ENCODE measurements around the gene LSM2. TPM values are rescaled to one million over a fixed set of nuclear protein-coding genes. Genes with fewer than 3 reads are reported as not detected.

LSM2 gene
- total RNA-seq, 1 donor from 2014 or later = 85.4 TPM

DNA sequence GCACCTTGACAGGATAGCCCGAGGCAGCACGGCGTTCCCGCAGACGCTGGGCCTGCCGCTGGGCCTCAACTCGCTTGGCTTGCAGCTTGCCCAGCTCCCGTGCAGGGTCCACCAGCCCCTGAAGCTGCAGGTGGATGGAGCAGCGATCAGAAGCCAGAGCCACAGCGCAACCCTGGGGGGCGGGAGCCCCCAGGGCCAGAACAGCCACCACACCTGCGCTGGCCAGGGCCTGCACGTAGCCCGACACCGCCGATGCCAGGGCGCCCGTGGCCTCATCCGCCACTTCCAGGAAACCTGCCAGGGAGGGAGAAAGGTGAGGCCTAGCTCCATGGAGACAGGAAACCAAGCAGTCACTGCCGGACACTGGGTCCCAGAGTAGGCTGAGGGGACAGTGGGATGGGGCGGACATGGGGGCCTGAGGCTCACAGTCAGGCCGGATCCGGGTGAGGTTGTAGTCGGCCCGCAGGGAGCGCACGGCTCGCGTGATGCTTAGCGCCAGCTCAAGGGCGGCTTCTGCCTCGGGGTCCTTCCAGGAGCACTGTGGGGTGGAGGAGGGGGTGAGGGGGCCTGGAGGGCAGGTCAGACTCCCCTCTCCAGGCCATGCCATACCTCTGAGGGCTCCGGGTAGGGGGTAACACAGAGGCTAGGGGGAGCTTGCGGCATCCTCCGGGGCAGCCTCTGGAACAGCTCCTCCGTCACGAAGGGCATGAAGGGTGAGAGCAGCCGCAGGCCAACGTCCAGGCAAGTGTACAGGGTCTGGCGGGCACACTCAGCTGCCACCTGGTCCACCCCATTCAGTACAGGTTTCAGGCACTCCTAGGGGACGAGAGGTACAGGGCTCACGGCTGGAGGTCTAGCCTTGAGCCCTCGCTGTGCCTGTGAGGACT is 27.5 kb downstream of the LSM2 start:
- intact Hi-C loops (cut with micrococcal nuclease) = no loop called here

DNA sequence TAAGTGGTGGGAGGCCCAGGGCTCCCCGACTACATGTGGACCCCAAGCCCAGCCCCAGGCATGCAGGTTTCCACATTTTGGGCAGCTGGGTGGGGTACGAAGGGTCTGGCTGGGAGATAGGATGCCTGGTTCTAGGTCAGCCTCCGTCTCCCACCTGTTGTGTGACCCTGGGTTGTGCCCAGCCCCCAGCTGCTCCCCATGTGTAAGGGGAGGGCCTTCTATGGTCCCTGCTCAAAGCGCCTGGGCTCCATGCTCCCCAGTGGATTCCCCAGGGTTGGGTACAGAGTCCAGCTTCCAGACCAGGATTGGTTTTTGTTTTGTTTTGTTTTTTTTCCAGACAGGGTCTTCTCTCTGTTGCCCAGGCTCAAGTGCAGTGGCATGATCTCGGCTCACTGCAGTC is 28.6 kb downstream of the LSM2 start:
- intact Hi-C loops (cut with micrococcal nuclease) = no loop called here

DNA sequence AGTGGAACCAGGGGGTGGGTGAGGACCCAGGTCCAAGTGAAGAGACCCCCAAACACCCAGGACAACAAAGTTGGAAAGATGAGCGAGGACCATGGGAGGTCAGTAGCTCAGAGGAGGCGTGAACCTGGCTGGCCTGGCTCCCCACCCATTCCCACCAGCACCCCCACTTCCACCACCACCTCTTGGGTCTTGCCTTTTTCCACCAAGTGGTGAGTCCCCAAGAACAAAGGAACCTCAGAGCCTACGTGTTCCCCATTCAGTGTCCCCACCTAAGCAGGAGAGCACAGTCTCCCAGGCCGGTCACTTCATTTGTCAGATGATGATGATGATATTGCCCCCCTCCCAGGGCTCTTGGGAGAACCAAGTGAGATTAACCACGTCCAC is 29.1 kb downstream of the LSM2 start:
- intact Hi-C loops (cut with micrococcal nuclease) = loop anchor here (1.0 kb wide), 2 partner anchors 17 to 74 kb away; partner anchors contain the start of gene ABHD16A

DNA sequence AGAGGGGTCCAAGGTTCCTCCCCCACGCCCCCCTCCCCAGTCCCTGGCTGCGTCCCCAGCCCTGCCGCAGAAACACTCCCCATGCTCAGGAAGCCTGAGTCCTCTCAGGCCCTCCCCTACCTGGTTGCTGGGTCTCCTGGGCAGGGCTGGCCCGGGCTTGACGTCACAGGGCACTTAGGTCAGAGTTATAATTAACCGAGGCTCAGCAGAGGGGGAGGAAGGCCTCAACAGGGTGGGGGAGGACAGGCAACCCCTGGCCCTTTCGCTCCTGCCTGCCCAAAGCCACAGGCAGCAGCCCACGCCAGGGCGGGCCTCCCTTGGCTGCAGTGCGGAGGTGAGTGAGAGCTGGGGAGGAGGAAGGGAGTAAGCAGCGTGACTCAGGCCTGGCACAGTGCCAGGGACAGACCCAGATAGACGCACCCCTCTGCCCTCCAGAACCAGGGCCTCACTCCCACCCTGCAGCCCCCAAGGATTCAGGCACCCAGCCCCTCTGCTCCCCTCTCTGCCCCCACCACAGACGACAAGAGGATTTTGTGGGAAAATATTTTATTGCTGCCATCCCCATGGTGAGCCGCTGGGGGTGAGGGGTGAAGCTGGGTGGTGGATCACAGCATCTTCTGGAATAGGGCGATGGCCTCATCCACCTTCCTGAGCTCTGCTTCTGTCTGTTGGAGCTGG is 29.6 kb downstream of the LSM2 start, which contains the start of gene VWA7:
Gene VWA7 (minus strand): TSS at position 340 of the 678 bp plus-strand sequence. CDS start 549 bp downstream, outside the sequence.
- intact Hi-C loops (cut with micrococcal nuclease) = loop anchor here (1.0 kb wide), 2 partner anchors 17 to 74 kb away; partner anchors contain the start of gene ABHD16A

DNA sequence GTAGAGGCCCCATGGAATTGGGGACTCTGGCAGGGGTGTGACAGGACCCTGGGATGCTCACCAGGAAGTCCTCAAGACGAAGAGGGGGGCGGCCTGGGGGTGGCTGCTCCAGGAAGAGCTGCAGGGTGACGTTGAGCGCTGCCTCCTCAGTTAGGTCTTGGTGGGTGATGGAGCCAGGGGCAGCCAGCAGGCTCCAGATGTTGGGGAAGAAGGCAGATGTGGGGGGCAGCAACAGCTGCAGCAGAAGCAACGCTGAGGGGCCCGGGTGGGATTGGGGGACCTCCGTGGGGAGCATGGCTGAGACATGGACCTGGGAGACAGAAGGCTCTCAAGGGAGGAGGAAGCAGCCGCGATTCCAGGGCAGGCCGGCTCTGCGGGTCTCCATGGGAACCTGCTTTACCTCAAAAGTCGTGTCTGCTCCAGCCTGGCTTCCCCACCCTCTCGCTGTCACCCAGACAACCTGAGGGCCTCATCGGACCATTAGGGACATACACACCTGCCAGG is 30.2 kb downstream of the LSM2 start:
- intact Hi-C loops (cut with micrococcal nuclease) = no loop called here

DNA sequence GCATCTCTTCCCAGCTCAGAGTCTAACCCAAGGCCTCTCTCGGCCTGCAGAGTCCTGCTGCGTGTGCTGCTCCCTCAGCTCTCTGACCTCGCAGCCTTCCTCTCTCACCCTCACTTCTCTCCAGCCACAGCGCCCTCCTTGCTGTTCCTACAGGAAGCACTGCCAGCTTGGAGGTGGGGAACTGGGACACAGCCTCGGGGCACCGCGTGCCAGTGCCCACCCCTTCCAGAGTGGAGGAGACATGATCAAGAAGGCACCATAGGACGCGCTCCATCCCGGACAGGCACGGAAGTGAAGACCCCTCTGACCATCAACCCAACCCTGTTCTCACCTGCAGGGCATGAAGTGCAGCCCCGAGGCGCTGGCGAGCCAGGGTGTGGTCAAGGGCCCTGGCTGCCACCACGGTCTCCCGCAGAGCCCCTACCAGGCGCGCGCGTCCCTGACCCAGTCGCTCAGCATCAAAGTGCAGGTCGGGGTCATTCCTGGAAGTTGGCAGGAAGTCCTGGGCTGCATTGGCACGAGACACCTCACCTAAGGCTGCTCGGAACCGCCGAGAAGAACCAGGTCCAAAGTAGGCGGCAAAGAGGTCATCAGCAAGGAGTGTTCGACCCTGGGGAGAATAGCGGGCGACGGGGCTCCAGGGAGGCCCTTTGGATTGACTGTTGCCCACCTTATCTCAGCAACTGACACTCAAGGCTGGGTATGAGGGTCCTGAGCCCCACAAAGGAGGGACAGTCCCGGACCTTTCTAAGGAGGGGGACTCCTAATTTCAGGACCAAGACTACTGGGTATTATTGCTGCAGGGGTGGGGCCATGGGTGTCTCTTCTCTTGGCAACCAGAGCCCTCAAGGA is 30.9 kb downstream of the LSM2 start:
- intact Hi-C loops (cut with micrococcal nuclease) = no loop called here

DNA sequence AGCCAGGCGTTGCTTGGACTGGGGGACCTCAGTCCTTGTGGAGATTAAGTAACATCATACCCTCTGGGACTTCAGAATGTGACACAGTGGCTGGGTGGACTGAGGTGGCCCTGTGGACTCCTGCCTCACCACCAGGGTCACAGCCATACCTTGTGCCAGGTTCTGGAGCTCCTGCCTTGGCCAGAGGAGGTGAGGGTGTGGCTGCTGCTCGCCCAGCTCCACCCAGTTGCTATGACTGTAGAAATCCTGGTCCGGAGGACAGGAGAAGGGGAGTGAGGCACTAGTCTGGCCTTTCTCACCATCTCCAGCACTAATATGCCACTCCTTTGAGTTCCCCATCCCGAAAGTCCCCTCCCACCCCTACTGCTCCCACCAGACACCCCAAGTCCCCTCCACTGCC is 31.6 kb downstream of the LSM2 start:
- intact Hi-C loops (cut with micrococcal nuclease) = no loop called here

DNA sequence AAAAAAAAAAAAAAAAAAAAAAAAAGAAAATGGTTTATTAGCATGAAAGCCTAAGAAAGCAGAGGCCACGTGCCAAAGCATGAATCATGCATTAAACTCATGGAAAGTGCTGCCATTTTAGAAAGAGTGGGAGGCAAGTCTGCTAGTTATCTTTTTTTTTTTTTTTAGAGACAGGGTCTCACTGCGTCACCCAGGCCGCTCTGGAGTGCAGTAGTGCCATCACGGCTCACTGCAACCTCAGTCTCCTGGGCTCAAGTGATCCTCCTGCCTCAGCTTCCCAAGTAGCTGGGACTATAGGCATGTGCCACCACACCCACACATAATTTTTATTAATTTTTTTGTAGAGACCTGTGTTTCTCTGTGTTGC is 34.8 kb downstream of the LSM2 start:
- intact Hi-C loops (cut with micrococcal nuclease) = loop anchor here (1.0 to 5.0 kb wide), 2 partner anchors 35 kb away; partner anchors contain the start of gene LSM2

DNA sequence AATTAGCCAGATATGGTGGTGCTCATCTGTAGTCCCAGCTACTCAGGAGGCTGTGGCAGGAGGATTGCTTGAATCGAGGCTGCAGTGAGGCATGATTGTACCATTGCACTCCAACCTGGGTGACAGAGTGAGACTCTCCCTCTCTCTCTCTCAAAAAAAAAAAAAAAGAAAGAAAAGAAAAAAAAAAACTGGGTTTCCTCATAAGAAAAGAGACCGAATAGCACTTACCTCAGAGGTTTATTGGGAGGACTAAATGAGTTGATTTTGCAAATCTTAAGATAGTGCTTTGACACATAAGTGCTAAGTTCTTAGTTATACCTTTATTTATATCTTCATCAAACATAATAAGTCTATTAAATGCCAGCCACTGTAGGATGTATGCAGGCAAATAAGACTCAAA is 35.9 kb downstream of the LSM2 start:
- intact Hi-C loops (cut with micrococcal nuclease) = loop anchor here (5.0 kb wide), 1 partner anchor 36 kb away; the partner anchor contains the start of gene LSM2

DNA sequence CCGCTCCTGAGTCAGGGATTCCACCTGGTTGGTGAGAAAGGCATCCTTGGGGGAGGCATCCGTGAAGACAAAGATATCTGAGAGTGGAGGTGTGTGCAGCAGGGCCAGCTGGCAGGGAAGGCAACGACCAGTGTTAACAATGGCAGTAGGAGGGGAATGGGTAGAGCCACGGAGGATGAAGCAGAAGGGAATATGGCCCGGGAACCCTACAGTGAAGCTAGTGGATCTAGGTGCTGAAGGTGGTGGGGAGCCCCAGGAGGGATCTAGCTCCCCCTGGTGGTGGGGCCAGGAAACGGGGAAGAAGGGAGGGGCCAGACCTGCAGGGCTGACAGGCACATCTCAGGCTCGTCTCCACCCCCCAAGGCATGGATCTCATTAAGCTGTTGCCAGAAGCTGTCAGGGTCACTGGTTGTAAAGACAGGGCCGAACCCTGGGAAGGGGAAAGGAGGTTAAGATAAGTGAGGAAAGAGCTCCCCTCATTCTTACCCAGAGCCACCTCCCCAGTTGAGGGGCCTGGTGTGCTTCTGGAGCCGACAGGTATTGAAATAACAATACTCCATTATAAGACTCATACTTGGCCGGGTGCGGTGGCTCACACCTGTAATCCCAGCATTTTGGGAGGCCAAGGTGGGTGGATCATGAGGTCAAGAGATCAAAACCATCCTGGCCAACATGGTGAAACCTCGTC is 36.9 kb downstream of the LSM2 start:
- intact Hi-C loops (cut with micrococcal nuclease) = loop anchor here (1.0 to 5.0 kb wide), 5 partner anchors 31 to 89 kb away; partner anchors contain the start of genes DDAH2, HSPA1B, LSM2 and LY6G5C

DNA sequence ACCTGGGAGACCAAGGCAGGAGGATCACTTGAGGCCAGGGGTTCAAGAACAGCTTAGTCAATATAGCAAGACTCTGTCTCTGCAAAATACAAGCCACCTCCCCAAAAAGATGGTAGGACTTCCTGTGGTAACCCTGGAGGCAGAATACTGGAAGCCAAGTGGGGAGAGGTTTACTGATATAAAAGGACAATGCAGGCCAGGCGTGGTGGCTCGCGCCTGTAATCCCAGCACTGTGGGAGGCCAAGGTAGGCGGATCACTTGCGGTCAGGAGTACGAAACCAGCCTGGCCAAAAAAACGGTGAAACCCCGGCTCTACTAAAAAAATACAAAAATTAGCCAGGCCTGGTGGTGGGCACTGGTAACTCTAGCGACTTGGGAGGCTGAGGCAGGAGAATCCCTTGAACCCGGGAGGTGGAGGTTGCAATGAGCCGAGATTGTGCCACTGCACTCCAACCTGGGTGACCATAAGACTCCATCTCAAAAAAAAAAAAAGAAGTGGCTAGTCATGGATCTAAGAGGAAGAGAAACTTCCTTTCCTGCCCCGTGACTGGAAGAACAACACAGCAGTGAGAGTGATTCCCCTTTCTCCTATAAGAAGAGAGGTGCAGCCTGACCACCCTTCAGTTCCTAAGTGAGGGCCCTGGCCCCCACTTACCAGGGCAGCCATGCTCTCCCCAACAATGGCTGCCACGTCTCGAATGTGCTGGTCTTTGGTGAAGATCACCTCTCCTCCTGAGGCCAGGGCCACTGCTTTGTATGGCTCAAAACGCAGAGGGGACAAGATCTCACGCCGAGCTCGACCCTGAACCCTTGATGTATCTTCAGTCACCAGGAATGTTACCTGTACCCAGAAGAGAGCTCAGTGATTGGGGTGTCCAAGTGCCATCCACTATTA is 38.2 kb downstream of the LSM2 start:
- intact Hi-C loops (cut with micrococcal nuclease) = loop anchor here (1.0 to 2.0 kb wide), 4 partner anchors 30 to 87 kb away; partner anchors contain the start of genes DDAH2, HSPA1B and LY6G5C

DNA sequence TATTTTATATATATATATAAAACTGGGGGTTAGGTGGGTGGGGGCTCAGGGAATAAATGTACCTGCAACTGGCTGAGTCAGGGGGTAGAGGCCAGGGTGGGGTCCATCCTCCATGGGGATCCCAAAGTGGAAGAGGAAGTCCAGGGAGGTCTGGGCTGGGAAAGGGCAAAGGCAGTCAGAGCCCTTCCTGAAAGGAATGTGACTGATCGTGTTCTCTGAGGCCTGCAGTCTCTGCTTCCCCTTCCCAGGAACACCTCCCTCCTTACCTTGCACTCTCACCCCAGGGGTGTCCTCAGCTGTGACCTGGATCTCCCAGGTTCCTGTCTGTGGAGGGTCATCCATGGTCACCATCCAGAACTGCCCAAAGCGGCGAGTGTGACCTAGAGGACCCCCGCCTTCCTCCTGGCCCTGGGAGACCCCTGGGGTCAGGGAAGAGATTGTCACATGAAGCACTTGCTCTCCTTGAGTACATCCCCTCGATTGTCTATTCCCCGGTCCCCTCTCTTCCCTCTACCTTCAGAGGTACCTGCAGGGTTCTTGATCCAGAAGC is 39.6 kb downstream of the LSM2 start:
- intact Hi-C loops (cut with micrococcal nuclease) = no loop called here

DNA sequence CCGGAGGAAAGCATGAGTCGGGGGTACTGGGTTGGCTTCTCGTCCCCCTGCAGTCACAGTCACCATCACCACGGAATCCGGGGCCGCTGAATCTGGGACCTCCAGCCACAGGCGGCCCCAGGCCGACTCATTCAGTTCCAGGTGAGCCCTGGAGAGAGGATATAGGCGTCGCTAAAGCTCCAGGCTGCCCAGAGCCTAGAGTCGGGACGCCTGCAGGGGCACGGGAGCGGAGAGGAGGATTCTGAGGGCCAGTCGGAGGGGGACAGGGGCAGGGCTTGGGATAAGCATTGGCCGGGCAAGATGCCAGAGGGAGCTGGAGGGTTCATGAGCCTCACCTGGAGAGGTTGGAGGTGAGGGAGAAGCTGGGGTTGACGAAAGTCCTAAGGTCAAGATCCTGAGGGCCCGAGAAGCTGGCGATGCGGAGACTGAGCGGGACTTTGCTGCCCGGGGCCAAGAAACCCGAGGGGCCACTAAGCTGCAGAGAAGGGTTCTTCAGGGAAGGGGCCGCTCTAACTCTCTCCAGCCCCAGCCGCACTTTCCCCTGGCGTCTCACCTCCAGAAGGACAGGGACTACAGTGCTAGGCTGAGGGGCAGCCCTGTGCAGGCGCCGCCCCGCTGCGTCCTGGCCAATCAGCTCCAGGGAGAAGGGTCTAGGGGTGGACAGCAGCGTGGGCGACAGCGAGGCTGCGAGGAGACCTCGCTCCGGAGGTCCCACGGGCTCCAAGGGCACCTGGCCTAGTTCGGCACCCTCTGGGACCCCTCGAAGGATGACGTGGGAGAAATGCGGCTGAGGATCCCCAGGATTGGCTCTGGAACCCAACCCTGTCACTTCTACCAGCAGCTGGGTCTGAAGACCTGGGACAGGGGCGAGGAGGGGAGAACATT is 40.6 kb downstream of the LSM2 start:
- intact Hi-C loops (cut with micrococcal nuclease) = no loop called here

DNA sequence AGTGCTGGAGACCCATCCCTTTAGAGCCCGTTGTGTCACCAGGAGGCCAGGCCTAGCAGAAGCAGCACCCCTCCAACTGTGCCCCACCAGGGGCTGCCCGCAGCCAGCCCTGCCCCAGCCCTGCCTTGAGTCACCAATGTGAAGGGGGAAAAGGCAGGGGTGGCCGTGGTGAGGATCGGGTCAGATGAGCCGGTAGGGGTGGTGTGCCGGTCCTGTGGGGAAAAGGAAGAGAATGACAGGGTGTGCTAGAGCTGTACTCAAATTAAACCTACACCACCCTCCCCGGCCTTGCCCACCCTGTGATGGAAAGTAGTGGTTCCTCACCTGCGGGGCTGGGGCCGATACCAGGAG is 41.2 kb downstream of the LSM2 start:
- intact Hi-C loops (cut with micrococcal nuclease) = no loop called here

DNA sequence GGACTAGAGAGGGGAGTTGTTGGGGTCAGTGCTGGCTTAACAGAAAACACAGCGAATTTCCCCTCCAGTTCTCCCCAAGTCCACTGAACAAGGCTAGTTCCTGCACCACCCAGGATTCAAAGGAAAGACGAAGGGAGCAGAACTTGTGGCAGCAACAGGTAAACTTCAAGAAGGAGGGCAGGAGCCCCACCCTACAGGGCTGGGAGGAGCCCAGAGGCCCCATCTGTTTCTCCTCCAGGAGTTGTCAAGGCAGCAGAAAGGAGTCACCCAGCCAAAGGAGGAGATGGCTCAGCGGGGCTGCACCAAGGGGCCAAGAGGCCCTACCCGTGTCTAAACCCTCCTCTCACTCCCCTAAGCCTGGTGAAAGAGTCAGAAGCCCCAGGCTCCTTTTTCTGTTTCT is 42.6 kb downstream of the LSM2 start:
- intact Hi-C loops (cut with micrococcal nuclease) = no loop called here

DNA sequence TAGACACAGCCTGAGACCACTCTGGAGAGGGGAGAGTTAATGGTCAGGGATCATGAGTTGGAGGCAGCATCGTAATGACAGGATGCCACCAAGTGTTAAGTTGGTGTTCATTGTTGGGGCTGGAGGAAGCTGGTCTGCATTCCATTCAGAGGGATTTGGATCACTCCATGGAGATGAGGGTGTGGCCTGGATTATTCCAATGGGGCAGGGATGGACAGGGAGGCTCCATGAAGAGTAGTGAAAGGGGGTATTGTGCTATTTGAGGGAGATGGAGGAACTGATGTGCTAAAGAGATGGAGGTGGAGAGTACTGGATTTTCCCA is 43.2 kb downstream of the LSM2 start:
- intact Hi-C loops (cut with micrococcal nuclease) = no loop called here

DNA sequence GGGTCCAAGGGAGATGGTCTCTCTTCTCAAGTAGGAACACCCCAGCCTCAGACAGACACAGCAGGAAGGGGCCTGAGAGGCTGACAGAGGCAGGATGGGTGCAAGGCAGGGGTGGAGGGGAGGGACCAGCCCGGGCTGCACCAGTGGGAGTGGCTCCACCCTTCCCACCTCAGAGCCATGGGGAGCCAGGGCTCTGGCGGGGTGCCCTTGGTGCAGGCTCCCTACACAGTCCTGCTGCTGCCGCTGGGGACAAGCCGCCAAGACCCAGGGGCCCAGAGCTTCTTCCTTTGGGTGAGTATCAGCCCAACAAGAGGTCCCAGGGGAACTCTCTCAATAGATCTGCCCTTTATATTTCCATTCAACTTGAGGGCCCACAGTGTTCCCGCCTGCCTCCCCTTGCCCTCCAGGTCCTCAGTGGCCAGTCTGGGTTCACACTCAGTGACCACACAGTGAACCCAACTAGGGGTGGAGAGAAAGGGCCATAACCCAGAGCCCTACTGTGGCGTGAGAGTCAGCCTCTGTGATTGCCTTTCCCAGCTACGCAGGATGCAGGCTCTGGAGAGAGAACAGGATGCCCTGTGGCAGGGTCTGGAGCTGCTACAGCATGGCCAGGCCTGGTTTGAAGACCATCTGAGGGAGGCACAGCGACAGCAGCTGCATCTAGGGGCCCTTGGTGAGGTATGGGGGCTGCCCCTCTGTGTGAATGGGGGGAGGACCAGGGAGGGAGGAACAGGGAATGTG is 43.7 kb downstream of the LSM2 start:
- intact Hi-C loops (cut with micrococcal nuclease) = no loop called here

DNA sequence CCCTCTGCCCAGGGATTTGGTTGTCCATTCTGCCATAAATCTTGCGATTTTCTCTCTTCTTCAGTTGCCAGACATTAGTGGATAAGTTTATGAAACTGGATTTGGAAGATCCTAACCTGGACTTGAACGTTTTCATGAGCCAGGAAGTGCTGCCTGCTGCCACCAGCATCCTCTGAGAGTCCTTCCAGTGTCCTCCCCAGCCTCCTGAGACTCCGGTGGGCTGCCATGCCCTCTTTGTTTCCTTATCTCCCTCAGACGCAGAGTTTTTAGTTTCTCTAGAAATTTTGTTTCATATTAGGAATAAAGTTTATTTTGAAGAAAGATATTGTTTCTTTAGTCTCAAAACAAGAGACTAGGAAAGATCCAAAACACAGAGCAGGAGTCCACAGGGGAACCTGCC is 44.4 kb downstream of the LSM2 start, which contains the start of gene SAPCD1:
Gene SAPCD1 (plus strand): TSS at position 301 of the 400 bp plus-strand sequence. CDS start 399 bp downstream, outside the sequence.
- intact Hi-C loops (cut with micrococcal nuclease) = no loop called here

All from T-helper 1 cell treated with Interleukin-12 subunit alpha and Interleukin-12 subunit beta and Interleukin-4 antibody, amounts not matched to agents 30 ng/mL and 1 ng/mL, for 36 hours (primary cell).